NCI-H2107 (cell line): ENCODE data around the gene SCT.

ENCODE experiments used
- DNase-seq: peaks from one replicate; lab custom pipeline; 2025; lab: John Stamatoyannopoulos, UW

The SCT gene

DNA sequence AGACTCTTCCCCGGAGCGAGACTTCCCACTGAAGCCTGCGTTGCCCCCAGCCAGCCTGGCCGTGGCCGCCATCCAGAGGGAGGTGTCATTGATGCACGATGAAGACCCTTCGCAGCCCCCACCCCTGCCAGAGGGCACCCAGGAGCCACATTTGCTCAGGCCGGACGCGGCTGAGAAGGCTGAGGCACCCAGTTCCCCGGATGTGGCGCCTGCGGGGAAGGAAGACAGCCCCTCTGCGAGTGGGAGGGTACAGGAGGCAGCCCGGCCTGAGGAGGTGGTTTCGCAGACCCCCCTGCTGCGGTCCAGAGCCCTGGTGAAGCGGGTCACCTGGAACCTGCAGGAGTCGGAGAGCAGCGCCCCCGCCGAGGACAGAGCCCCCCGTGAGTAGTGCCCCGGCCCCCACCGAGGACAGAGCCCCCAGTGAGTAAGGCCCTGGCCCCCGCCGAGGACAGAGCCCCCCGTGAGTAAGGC, 17.6 kb downstream of the SCT start:
- DNase-seq: no peak

DNA sequence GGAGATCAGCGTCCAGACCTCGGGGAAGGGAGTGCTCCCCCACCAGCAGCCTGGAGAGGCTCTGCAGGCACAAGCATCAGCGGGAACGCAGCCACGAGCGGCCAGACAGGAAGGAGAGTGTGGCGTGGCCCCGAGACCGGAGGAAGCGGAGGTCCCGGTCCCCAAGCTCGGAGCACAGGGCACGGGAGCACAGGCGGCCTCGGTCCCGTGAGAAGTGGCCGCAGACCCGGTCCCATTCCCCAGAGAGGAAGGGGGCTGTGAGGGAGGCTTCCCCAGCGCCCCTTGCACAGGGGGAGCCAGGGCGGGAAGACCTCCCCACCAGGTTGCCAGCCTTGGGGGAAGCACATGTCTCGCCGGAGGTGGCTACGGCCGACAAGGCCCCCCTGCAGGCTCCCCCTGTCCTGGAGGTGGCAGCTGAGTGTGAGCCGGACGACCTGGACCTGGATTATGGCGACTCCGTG, 18.2 kb downstream of the SCT start:
- DNase-seq: no peak

DNA sequence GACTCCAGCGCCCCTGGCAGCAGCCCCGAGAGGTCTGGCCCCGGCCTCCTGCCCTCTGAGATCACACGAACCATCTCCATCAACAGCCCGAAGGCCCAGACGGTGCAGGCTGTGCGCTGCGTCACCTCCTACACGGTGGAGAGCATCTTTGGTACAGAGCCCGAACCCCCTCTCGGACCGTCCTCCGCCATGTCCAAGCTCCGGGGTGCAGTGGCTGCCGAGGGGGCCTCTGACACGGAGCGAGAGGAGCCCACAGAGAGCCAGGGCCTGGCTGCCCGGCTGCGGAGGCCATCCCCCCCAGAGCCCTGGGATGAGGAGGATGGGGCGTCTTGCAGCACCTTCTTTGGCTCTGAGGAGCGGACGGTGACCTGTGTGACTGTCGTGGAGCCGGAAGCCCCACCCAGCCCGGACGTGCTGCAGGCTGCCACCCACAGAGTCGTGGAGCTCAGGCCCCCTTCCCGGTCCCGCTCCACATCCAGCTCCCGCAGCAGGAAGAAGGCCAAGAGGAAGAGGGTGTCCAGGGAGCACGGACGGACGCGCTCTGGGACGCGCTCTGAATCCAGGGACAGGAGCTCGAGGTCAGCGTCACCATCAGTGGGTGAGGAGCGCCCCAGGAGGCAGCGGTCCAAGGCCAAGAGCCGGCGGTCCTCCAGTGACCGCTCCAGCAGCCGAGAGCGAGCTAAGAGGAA, 18.9 kb downstream of the SCT start:
- no peak for DNase-seq

DNA sequence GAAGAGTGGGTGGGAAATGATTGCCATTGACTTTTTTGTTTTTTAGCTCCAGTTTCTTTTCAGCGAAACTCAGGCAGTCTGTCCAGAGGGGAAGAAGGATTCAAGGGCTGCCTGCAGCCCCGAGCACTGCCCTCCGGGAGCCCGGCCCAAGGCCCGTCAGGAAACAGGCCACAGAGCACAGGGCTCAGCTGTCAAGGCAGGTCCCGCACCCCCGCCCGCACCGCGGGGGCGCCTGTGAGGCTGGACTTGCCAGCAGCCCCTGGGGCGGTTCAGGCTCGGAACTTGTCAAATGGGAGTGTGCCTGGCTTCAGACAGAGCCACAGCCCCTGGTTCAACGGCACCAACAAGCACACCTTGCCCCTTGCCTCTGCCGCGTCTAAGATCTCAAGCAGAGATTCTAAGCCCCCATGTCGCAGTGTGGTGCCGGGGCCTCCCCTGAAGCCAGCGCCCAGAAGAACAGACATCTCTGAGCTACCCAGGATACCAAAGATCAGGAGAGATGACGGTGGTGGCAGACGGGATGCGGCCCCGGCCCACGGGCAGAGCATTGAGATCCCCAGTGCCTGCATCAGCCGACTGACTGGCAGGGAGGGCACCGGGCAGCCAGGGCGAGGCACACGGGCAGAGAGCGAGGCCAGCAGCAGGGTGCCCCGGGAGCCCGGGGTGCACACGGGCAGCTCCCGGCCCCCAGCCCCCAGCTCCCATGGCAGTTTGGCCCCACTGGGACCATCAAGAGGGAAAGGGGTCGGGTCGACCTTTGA, 19.8 kb downstream of the SCT start:
- DNase-seq: no peak

DNA sequence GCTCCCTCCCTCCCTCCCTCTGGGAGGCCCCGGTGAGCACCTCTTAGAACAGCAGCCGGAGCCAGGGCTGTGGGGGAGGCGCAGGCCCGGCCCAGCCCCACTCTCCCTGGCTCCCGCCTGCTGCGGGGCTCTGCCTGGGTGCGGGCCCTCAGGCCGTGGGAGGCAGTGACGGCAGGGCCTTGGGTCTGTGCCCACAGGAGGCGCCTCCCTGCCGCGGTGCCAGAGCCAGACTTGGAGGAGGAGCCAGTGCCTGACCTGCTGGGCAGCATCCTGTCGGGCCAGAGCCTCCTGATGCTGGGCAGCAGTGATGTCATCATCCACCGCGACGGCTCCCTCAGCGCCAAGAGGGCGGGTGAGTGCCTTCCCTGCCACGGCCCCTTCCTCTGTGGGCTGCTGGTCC, 20.7 kb downstream of the SCT start:
- no peak for DNase-seq

DNA sequence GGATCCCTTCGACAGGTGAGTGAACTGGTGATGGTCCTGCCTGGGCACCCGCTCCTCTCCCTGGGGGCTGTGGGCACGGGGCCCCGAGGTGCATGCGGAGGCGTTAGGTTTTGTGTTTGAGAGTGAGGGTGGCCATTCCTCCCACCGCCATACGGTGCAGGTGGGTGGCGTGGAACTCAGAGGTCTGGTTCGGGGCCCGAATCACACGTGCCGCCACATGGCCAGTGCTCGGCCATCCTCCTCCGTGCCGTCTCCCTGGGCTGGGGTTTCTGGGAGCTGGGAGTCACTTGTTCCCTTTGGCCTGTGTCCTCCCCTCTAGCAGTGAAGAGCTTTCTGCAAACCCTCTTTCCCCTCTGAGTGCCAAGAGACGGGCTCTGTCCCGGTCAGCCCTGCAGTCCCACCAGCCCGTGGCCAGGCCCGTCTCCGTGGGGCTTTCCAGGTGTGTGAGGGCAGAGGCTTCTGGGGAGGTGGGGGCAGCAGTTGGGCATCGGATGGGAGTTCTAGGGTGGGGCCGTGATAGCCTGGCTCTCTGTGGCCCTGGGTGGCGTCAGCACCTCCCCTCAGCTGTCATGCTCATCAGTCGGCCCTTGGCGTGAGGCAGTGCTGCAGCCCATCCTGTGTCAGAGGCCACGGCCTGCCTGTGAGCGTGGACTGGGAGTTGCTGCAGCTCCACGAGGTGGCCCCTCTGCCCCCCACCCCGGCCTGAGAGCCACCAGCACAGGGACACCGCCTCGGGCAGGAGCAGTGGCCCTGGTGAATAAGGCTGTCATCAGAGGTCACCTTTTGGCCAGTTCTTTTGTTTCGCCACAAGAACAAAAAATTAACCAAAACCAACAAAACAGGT, 21.5 kb downstream of the SCT start:
- DNase-seq: no peak

DNA sequence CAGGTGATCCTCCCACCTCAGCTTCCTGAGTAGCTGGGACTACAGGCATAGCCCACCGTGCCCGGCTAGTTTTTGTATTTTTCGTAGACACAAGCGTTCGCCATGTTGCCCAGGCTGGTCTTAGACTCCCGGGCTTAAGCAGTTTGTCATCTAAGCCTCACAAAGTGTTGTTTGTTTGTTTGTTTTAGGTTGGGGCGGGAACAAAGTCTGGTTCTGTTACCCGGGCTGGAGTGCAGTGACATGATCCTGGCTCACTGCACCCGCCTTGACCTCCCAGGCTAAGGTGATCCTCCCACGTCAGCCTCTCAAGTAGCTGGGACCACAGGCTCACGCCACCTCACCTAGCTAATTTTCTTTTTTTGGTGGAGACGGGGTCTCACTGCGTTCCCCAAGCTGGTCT, 23.8 kb downstream of the SCT start:
- DNase-seq: no peak

DNA sequence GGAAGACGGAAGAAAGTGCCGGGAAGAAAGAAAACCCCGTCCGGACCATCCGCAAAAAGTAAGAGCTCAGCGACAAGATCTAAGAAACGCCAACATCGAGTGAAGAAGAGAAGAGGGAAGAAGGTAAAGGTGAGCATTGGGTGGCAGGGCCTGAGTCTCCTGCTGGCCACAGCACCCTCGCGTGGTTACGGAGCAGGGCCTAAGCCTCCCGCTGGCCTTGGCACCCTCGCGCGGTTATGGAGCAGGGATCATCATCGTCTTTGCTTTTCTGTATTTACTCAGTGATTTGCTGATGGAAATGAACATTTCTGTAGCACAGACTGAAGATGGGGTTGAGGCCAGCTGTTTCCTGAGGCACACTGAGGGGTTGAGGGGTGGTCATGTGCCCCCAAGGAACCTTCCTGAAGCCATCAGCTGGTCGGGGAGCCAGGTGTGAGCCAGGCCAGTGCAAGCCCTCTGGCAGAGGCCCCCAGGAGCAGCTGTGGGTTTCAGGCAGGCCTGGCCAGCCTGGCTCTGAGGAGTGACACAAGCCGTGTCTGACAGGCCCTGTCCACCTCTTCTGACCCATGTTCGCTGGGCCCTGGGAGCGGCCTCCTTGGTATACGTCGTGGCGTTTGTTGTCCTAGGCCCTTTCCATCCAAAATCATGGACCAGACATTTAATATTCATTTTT, 25.3 kb downstream of the SCT start:
- DNase-seq: no peak

DNA sequence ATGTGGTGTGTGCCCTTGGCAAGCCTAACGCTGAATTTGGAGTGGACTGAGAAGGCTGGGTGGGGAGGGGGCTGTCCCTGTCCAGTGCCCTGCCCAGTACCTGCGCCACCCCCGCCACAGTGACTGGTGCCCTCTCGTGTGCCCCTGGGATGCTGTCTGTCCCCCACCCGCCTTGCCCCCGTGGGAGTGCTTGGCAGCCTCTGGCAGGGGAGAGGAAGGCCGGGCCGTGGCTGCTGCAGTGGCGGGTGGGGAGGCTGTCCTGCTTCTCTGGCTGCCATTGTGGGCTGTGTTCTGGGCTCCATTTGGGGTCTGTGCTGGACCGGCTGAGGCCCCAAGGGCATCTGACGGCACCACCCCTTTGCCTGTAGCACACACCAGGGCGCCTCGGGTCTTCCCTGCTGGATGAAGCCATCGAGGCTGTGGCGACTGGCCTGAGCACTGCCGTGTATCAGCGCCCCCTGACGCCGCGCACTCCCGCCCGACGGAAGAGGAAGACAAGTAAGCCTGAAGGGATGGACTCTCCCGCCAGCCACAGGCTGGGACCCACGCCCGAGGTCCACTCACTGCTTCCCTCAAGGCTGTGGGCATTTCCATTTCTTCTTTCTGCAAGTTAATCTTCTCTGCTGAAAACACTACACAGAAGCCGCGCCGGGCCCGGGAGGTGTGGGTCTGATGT, 28.8 kb downstream of the SCT start:
- no peak for DNase-seq

DNA sequence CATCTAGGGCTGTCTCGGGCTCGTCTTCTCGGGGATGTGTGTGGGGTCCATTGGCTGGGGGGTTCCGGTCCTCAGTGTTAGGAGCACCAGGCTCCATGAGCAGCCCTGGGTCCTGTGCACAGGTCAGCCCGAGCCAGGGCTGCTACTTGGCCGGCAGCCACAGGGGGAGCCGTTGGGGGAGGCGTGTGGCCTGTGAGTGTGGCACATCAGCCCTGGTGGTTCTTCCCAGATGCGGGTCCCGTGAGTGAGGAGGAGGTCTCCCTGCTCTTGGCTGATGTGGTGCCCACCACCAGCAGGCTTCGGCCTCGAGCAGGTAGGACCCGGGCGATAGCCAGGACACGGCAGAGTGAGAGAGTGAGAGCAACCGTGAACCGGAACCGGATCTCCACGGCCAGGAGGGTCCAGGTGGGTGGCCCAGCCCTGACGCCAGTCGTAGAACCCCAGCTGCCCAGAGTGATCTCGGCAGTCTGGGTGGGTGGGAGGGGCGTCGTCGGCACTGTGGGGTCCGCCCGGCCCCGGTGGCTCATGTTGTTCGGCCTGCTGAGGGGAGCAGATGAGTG, 29.7 kb downstream of the SCT start:
- no peak for DNase-seq

DNA sequence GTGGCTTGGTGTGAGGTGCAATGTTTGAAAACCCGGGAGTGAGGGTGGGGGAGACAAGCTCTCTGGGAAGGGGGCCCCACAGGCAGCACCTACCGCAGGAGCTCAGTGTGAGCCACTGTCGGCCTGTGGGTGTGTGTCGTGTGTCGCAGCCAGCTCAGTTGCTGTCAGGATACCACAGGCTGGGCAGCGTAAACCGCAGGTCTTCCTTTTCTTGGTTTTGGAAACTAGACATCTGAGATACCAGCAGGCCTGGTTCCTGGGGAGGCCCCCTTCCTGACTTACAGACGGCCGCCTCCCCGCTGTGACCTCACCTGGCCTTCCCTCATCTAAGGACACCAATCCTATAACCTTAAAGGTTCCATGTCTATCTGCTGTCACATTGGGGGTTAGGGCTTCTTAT, 30.6 kb downstream of the SCT start:
- DNase-seq: no peak

DNA sequence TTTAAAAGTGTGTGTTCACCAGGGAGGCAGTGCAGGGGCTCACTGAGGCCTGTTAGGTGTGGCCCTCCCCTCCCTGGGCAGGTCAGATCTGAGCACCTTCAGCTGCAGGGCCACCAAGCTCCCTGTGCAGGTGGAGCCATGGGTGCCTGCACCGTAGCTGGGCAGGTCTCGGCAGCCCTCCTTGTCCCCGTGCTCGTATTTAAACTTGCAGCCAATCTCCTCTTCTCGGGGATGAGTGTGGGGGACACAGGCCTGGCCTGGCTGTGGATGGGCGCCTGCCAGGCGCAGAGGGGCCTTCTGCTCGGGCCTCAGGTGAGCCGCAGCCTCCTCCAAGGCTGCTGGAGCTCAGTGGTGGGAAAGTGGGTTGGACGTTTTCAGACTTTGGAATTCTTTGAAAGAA, 31.6 kb downstream of the SCT start:
- no peak for DNase-seq

DNA sequence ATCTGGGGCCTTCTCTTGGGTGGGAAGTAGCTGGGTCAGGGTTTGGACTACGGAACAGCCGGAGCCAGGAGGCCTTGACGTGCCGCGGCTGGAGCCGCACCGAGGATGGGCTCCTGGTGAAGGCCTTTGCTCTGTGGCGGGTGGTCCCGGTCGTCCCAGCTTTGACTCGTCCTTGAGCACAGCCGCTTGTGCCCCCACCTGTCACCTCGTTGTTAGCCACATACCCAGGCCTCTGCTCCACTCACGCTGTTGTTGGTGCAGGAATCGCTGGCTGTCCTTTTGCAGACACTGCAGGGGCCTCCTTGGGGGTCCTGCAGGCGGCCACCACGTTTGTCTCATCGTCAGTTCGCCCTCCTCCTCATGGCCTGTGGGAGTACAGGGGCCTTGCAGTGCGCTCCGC, 33.6 kb downstream of the SCT start:
- no peak for DNase-seq

DNA sequence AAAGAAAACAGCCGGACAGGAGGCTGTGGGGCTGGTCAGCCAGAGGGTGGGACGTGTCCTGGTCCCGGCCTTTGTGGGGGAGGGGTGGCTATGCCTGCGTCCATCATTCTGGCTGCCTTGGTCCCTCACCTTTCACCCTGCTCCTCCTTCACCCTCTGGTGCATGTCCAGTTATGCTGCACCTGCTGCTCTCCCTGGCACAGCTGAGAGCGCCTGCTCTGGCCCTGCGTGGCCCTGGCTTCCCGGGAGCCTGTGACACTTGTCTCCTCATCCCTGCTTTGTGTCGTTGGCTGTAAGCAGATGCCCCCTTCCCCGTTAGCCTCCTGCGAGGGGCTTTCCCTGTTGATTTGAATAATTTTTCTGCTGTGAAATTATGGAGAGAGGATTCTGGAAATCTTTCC, 34.1 kb downstream of the SCT start:
- DNase-seq: no peak

DNA sequence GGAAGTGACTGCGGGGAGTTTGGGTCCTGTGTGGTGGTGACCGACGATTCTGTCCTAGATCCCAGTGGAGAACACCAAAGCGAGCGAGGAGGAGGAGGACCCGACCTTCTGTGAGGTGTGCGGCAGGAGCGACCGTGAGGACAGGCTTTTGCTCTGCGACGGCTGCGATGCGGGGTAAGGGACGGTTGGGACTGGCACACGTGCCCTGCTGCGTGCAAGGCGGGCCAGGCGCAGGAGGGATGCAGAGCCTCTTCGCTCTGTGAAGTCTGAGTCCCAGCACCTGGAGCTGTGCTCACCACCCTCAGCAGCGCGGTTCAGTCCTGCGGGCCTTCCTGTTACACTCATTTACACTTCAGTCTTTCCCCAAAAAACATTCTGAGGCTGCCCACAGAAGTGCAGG, 34.5 kb downstream of the SCT start:
- DNase-seq: no peak

DNA sequence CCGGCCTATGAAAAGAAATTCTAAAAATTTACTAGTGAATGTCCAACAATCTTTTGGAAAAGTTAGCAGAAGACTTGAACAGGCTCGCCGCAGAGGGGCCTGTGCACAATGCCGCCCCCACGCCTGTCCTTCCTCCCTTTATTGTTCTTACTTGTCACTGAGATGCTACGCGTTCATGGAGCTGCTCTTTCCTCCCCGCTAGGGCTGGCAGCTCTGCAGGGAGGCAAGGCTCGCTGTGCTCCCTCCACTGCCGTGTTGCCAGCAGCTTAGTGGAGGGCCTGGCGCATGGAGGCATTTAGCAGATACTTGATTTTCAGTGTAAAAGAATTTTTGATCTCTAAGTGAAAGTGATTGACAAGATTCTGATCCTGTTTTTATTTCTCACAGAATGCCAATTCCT, 36.0 kb downstream of the SCT start:
- no peak for DNase-seq

DNA sequence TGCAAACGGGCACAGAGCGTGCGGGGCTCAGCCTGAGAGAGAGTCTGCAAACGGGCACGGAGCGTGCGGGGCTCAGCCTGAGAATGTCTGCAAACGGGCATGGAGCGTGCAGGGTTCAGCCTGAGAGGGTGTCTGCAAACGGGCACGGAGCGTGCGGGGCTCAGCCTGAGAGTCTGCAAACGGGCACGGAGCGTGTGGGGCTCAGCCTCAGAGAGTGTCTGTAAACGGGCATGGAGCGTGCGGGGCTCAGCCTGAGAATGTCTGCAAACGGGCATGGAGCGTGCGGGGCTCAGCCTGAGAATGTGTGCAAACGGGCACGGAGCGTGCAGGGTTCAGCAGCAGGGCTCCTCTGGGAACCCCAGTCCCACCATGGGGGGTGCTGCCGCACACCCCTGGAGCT, 37.2 kb downstream of the SCT start:
- no peak for DNase-seq

DNA sequence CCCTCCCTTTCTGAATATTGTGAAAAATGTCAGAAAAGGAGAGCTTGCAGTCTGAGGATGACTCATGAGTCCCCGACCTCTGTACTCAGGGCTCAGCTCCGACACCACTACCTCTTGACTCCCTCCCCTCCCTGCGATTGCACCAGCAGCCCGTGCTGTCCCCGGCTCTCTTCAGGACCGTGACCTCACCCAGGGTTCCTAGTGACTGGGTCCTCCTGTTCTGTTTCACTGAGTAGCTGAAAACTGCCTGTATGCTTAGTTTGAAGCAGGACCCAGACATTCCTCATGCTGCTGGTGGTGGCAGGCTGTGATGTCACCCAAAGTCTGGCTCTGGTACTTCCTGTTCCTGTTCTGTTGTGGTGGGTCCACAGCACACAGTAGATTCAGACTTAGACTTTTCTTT, 39.0 kb downstream of the SCT start:
- no peak for DNase-seq

DNA sequence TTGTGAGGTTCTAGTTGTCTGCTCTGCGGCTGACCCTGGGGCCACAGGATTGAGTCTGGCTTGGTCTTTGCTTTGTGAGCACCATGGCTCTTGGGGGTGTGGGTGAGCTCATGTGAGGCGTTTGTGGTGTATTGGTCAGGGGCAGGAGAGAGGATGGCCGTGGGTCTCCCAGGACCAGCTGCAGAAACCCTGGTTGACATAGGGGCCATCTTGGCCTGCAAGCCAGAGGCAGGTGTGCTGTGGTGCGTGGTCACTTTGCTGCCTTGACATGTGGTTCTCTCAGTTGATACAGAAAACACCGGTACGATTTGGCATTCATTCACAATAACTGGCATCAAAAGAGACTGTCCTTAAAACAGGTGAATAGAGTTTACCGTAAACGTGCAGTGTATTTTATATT, 39.4 kb downstream of the SCT start:
- no peak for DNase-seq

DNA sequence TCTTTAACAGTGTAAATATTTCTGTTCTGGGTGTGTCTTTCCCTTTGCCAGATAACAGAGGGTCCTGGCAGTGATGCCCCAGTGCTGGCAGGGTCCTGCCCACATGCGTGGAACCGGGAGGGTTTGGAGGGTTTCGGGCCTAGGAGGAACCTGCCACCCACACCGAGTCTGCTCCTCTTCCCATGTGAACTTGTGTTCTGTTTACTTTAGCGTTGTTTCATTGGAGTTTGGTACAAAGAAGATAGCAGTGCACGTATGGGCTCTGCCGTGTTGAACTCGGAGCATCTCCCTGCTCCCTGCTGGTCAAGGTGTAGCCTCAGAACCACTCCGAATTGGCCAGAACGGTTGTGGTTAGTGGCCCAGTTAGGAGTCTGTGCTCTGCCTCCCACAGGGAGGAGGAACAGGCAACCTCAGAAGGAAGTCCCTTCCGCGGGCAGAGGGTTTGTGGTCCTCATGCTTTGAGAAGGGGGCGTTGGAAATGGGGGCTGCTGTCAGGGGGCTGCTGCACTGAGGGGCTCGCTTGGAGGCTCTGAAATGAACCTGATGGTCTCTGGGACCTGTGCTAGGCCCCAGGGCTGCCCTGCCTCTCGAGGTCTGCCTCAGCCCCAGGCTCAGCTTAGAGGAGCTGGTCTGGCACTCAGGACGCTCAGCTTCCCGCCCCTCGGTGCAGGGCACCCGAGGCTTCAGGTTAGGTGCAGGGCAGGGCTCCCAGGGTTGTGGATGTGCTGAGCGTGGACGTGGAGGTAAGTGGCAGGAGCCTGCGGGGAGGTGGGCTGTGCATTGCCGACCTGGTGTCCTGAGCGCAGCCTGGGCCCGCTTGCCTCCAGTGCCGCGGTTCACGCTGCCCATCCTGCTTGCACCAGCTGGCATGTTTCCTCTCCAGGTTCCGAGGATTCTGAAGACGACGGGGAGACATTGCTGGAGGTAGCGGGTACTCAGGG, 40.3 kb downstream of the SCT start:
- DNase-seq: no peak
